IMR-90 (cell line): ENCODE results near the gene GRK5. TPM values are rescaled to one million over a fixed set of nuclear protein-coding genes. Genes with fewer than 3 reads are reported as not detected.

Experiments
- ATAC-seq: fragments of 200-7000 bp; cut with Tn5 transposase; 2 replicates; pipeline ENCODE4 v1.9.1; 2020; ENCODE audit warnings: low read depth, mild to moderate bottlenecking, moderate library complexity
- BruUV-seq: library from RNA; stranded (reverse); fragments of 400-500 nt; replicated peaks from 2 replicates; lab custom pipeline; 2021; lab: Mats Ljungman, UMichigan
- CTCF ChIA-PET: fragments of 300-600 bp; formaldehyde crosslinking; extraction: SDS; loops from one replicate; lab custom pipeline; 2021; ENCODE audit warnings: antibody characterized with exemption; lab: Yijun Ruan, JAX
- POLR2A ChIA-PET: fragments of 300-600 bp; sonication (Branson Sonifier 250); formaldehyde crosslinking; loops from one replicate; lab custom pipeline; 2022; ENCODE audit warnings: antibody characterized with exemption; ENCODE audit not compliant: unreplicated experiment; lab: Charles Lee
- DNase-seq: peaks from one replicate; pipeline ENCODE4 v3.0.0; 2013
- H2AFZ ChIP-seq: replicated peaks from 2 replicates; pipeline ENCODE3; 2013; ENCODE audit warnings: low read length, mild to moderate bottlenecking; ENCODE audit not compliant: poor library complexity
- H2AK5ac ChIP-seq: 2 replicates; pipeline ENCODE4 v1.6.1; 2013; ENCODE audit warnings: low read depth, low read length, inconsistent platforms
- H2AK9ac ChIP-seq: replicated peaks from 2 replicates; pipeline ENCODE3; 2013; ENCODE audit warnings: mild to moderate bottlenecking, low read depth, low read length, moderate library complexity; ENCODE audit not compliant: poor library complexity
- H2BK120ac ChIP-seq: 2 replicates; pipeline ENCODE4 v1.6.1; 2013; ENCODE audit warnings: low read depth, low read length, inconsistent platforms
- H2BK15ac ChIP-seq: 3 replicates; pipeline ENCODE4 v1.6.1; 2013; ENCODE audit warnings: low read depth, low read length, inconsistent platforms
- H2BK20ac ChIP-seq: 2 replicates; pipeline ENCODE4 v1.6.1; 2013; ENCODE audit warnings: low read depth, mild to moderate bottlenecking, inconsistent platforms, low read length, moderate library complexity
- H2BK5ac ChIP-seq: 2 replicates; pipeline ENCODE4 v1.6.1; 2013; ENCODE audit warnings: mild to moderate bottlenecking, low read depth, low read length, inconsistent platforms; ENCODE audit not compliant: poor library complexity, severe bottlenecking
- H3K14ac ChIP-seq: replicated peaks from 2 replicates; pipeline ENCODE4 v1.6.1; 2013; ENCODE audit warnings: low read depth, low read length, inconsistent platforms
- H3K18ac ChIP-seq: 2 replicates; pipeline ENCODE4 v1.6.1; 2013; ENCODE audit warnings: low read depth, low read length, control low read depth
- H3K23ac ChIP-seq: 2 replicates; pipeline ENCODE4 v1.6.1; 2013; ENCODE audit warnings: low read depth, low read length, inconsistent platforms
- H3K27ac ChIP-seq: 2 replicates; pipeline ENCODE4 v1.5.1; 2013; ENCODE audit warnings: mild to moderate bottlenecking, control low read depth, low read length; ENCODE audit not compliant: insufficient read depth
- H3K27me3 ChIP-seq: 2 replicates; pipeline ENCODE4 v1.6.1; 2013; ENCODE audit warnings: low read length; ENCODE audit not compliant: control insufficient read depth, insufficient read depth
- H3K36me3 ChIP-seq: 2 replicates; pipeline ENCODE4 v1.6.1; 2013; ENCODE audit warnings: low read length, mixed read lengths; ENCODE audit not compliant: control insufficient read depth, insufficient read depth
- H3K4ac ChIP-seq: 2 replicates; pipeline ENCODE4 v1.6.1; 2013; ENCODE audit warnings: low read depth, low read length, inconsistent platforms
- H3K4me1 ChIP-seq: 2 replicates; pipeline ENCODE4 v1.6.1; 2013; ENCODE audit warnings: low read length, mixed read lengths; ENCODE audit not compliant: control insufficient read depth, insufficient read depth
- H3K4me2 ChIP-seq: 2 replicates; pipeline ENCODE4 v1.6.1; 2013; ENCODE audit warnings: low read depth, mild to moderate bottlenecking, control low read depth, low read length, moderate library complexity
- H3K4me3 ChIP-seq: 2 replicates; pipeline ENCODE4 v1.5.1; 2013; ENCODE audit warnings: low read depth, mild to moderate bottlenecking, control low read depth, low read length, moderate library complexity; ENCODE audit not compliant: insufficient read depth
- H3K56ac ChIP-seq: 2 replicates; pipeline ENCODE4 v1.6.1; 2013; ENCODE audit warnings: low read length, inconsistent platforms; ENCODE audit not compliant: insufficient read depth; ENCODE audit errors: extremely low read depth
- H3K79me1 ChIP-seq, 2 experiments: 2 replicates each; pipeline ENCODE4 v1.6.1; 2013; ENCODE audit warnings: low read length in 2 of 2, inconsistent platforms in 1 of 2, low read depth in 1 of 2
- H3K9ac ChIP-seq: 2 replicates; pipeline ENCODE4 v1.6.1; 2013; ENCODE audit warnings: low read depth, low read length, control low read depth
- H3K9me1 ChIP-seq: 2 replicates; pipeline ENCODE4 v1.6.1; 2013; ENCODE audit warnings: low read length, inconsistent platforms; ENCODE audit not compliant: insufficient read depth
- H3K9me3 ChIP-seq: 2 replicates; pipeline ENCODE4 v1.6.1; 2013; ENCODE audit warnings: low read length; ENCODE audit not compliant: control insufficient read depth, insufficient read depth
- H4K20me1 ChIP-seq: 2 replicates; pipeline ENCODE4 v1.6.1; 2013; ENCODE audit warnings: low read length, inconsistent platforms; ENCODE audit not compliant: insufficient read depth
- H4K5ac ChIP-seq: 2 replicates; pipeline ENCODE4 v1.6.1; 2013; ENCODE audit warnings: mild to moderate bottlenecking, low read depth, low read length, control low read depth
- H4K8ac ChIP-seq, 2 experiments: 2 replicates each; pipeline ENCODE4 v1.6.1; 2013; ENCODE audit warnings: low read depth in 2 of 2, low read length in 2 of 2, control low read depth in 1 of 2, inconsistent platforms in 1 of 2
- H4K91ac ChIP-seq: 2 replicates; pipeline ENCODE4 v1.6.1; 2013; ENCODE audit warnings: low read depth, low read length, inconsistent platforms; ENCODE audit not compliant: insufficient read depth
- BHLHE40 ChIP-seq: fragments of 150-350 bp; IDR thresholded peaks from 2 replicates; pipeline ENCODE4 v1.6.1; 2016; ENCODE audit warnings: mild to moderate bottlenecking, low read depth, low read length
- CEBPB ChIP-seq: IDR thresholded peaks from 2 replicates; pipeline ENCODE4 v1.6.1; 2012; ENCODE audit warnings: low read depth, low read length, improper control_type of control experiment
- CHD1 ChIP-seq: IDR thresholded peaks from 2 replicates; pipeline ENCODE4 v1.6.1; 2012; ENCODE audit warnings: low read depth, low read length, improper control_type of control experiment
- MAFK ChIP-seq: IDR thresholded peaks from 2 replicates; pipeline ENCODE4 v1.6.1; 2012; ENCODE audit warnings: low read depth, low read length, improper control_type of control experiment
- MAZ ChIP-seq: IDR thresholded peaks from 2 replicates; pipeline ENCODE4 v1.6.1; 2012; ENCODE audit warnings: low read depth, mild to moderate bottlenecking, low read length, improper control_type of control experiment, moderate library complexity, borderline replicate concordance
- MXI1 ChIP-seq: IDR thresholded peaks from 2 replicates; pipeline ENCODE4 v1.6.1; 2012; ENCODE audit warnings: low read depth, mild to moderate bottlenecking, low read length, moderate library complexity, borderline replicate concordance
- NFE2L2 ChIP-seq: fragments of 150-350 bp; IDR thresholded peaks from 2 replicates; pipeline ENCODE4 v1.6.1; 2016; ENCODE audit warnings: low read depth, mild to moderate bottlenecking, low read length
- POLR2A ChIP-seq: IDR thresholded peaks from 2 replicates; pipeline ENCODE4 v1.6.1; 2012; ENCODE audit warnings: mild to moderate bottlenecking, low read depth, low read length
- RAD21 ChIP-seq: IDR thresholded peaks from 2 replicates; pipeline ENCODE4 v1.6.1; 2012; ENCODE audit warnings: low read length, improper control_type of control experiment
- RCOR1 ChIP-seq: IDR thresholded peaks from 2 replicates; pipeline ENCODE4 v1.6.1; 2012; ENCODE audit warnings: mild to moderate bottlenecking, low read length, improper control_type of control experiment; ENCODE audit not compliant: insufficient replicate concordance
- RFX5 ChIP-seq: IDR thresholded peaks from 2 replicates; pipeline ENCODE4 v1.8.0; 2012; ENCODE audit warnings: low read depth, mild to moderate bottlenecking, low read length, moderate library complexity
- SMC3 ChIP-seq: fragments of 150-350 bp; IDR thresholded peaks from 2 replicates; pipeline ENCODE4 v1.6.1; 2016; ENCODE audit warnings: low read depth, mild to moderate bottlenecking, antibody characterized with exemption, low read length, moderate library complexity
- WGBS, 2 experiments: methylation state at CpG; one replicate each; pipeline versions ENCODE4 v1.1.5 to v1.1.7; 2013; ENCODE audit warnings: missing lambda C conversion rate in 2 of 2; ENCODE audit not compliant: insufficient read length in 1 of 2; ENCODE audit errors: extremely low coverage in 2 of 2; 5-methylcytosine and 5-hydroxymethylcytosine counted together
- dilution Hi-C: fragments of 300-500 bp; cut with HindIII; formaldehyde crosslinking; loops from one replicate; pipeline ENCODE4 v1.14.3; 2018; ENCODE audit warnings: low sequenced_read_pairs; ENCODE audit not compliant: unreplicated experiment
- in situ Hi-C: fragments of 300-500 bp; cut with MboI; formaldehyde crosslinking; loops from 3 replicates; pipeline ENCODE4 v1.14.3; 2019; ENCODE audit warnings: low sequenced_read_pairs, inconsistent platforms, mixed read lengths
- intact Hi-C: fragments of 100-400 bp; cut with micrococcal nuclease; formaldehyde crosslinking; loops from 2 replicates; pipeline ENCODE4 v1.10.0; 2022
- polyA plus RNA-seq, 3 experiments: library from polyadenylated mRNA; depleted of rRNA; stranded (reverse); fragments of >200 nt; gene quantifications; 2 replicates each; pipeline ENCODE4 v1.2.3, GENCODE V29; 2012; ENCODE audit warnings: low replicate concordance in 1 of 3
- total RNA-seq: library from RNA; depleted of rRNA; stranded (reverse); fragments of >200 nt; gene quantifications from 2 replicates; pipeline ENCODE4 v1.2.3, GENCODE V29; 2012
- TF ChIP-seq, protein P1 (sequence below): conservative IDR thresholded peaks from 2 replicates; pipeline ENCODE4 v1.5.1; 2012; ENCODE audit warnings: mild to moderate bottlenecking, low read depth, low read length, improper control_type of control experiment
- TF ChIP-seq, protein P2 (sequence below): fragments of 150-350 bp; IDR thresholded peaks from 2 replicates; pipeline ENCODE4 v1.6.1; 2017; ENCODE audit warnings: mild to moderate bottlenecking, antibody characterized with exemption, low read length, low read depth
- TF ChIP-seq, protein P3 (sequence below): fragments of 150-350 bp; IDR thresholded peaks from 2 replicates; pipeline ENCODE4 v1.6.1; 2016; ENCODE audit warnings: low read depth, mild to moderate bottlenecking, low read length, moderate library complexity, borderline replicate concordance

GRK5 gene
- total and polyA plus RNA-seq, 2 of the 4 experiments (the other 2 are of a cell fraction): 12.9 to 16.3 TPM

DNA sequence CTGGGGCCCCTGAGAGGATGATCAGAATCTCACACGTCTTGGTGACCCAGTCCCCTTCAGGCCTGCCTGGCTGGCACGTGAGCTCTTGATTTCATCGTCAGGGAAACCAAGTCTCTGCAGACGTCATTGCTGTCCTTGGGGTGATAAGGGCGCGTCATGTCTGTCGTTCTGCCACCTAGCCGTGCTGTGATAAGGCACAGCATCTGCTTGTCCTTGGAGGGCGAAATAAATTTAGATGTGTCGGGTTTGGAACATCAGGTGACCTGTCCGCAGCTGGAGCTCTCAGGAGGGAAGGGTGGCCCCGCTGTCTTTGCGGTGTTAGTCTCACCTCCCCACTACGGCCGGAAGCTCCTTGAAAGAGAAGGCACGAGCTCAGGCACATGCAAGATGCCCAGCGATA is 129.2 kb downstream of the GRK5 start:
- H3K9me3 ChIP-seq: no peaks in the 10 kb centered on the region
- peaks cover 42% of the 10 kb centered on the region for H3K36me3 ChIP-seq
- peaks cover 40 to 80% of the 10 kb centered on the region in 2 experiments for H3K79me1 ChIP-seq
- H2BK20ac ChIP-seq: no peak overlapping the region; the same call in 1 of the 2 replicates
- peaks cover 34% of the 10 kb centered on the region for H3K4me1 ChIP-seq
- H3K14ac ChIP-seq: no peak overlapping the region; the same call in 1 of the 2 replicates
- DNase-seq (no peak), ATAC-seq (no peak)
- TF ChIP-seq CEBPB (no peak), MAFK (no peak), NFE2L2 (no peak), MXI1 (no peak), CHD1 (no peak), RAD21 (no peak), RFX5 (no peak), MAZ (no peak), BHLHE40 (no peak), SMC3 (no peak), POLR2A (no peak), RCOR1 (no peak)
- TF ChIP-seq, protein P1, sequence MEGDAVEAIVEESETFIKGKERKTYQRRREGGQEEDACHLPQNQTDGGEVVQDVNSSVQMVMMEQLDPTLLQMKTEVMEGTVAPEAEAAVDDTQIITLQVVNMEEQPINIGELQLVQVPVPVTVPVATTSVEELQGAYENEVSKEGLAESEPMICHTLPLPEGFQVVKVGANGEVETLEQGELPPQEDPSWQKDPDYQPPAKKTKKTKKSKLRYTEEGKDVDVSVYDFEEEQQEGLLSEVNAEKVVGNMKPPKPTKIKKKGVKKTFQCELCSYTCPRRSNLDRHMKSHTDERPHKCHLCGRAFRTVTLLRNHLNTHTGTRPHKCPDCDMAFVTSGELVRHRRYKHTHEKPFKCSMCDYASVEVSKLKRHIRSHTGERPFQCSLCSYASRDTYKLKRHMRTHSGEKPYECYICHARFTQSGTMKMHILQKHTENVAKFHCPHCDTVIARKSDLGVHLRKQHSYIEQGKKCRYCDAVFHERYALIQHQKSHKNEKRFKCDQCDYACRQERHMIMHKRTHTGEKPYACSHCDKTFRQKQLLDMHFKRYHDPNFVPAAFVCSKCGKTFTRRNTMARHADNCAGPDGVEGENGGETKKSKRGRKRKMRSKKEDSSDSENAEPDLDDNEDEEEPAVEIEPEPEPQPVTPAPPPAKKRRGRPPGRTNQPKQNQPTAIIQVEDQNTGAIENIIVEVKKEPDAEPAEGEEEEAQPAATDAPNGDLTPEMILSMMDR: no peak
- TF ChIP-seq, protein P2, sequence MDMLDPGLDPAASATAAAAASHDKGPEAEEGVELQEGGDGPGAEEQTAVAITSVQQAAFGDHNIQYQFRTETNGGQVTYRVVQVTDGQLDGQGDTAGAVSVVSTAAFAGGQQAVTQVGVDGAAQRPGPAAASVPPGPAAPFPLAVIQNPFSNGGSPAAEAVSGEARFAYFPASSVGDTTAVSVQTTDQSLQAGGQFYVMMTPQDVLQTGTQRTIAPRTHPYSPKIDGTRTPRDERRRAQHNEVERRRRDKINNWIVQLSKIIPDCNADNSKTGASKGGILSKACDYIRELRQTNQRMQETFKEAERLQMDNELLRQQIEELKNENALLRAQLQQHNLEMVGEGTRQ: no peak
- TF ChIP-seq, protein P3, sequence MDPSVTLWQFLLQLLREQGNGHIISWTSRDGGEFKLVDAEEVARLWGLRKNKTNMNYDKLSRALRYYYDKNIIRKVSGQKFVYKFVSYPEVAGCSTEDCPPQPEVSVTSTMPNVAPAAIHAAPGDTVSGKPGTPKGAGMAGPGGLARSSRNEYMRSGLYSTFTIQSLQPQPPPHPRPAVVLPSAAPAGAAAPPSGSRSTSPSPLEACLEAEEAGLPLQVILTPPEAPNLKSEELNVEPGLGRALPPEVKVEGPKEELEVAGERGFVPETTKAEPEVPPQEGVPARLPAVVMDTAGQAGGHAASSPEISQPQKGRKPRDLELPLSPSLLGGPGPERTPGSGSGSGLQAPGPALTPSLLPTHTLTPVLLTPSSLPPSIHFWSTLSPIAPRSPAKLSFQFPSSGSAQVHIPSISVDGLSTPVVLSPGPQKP: no peak
- H3K27ac ChIP-seq: peak overlapping the region; percentile 23
- H2AK5ac ChIP-seq: peak overlapping the region; percentile 70
- dilution Hi-C loops (no loop called here), in situ Hi-C loops (no loop called here), intact Hi-C loops (loop anchor here (5.0 kb wide), 1 partner anchor 76 kb away; no protein-coding TSS in a partner anchor)
- no peak overlapping the region for H2BK15ac ChIP-seq
- 92% methylated on average over 4 of the region's 17 CpGs; no CpG with 5 or more reads in 1 of the 2 experiments for WGBS, 2 experiments
- H2BK5ac ChIP-seq: no peak overlapping the region
- H3K56ac ChIP-seq: no peak overlapping the region
- H3K9ac ChIP-seq: no peak overlapping the region
- no peaks in the 10 kb centered on the region for H3K27me3 ChIP-seq
- BruUV-seq: no TSS peak
- H2AFZ ChIP-seq: no peak overlapping the region
- peaks cover 55% of the 10 kb centered on the region for H4K20me1 ChIP-seq
- 0 out of 2 replicates have a peak overlapping the region, but pooled peaks have one; percentile 19 for H4K5ac ChIP-seq
- H2AK9ac ChIP-seq: no peak overlapping the region
- ChIA-PET POLR2A (no interaction called here), CTCF (no interaction called here)
- no peak overlapping the region for H3K18ac ChIP-seq
- H3K4me3 ChIP-seq: no peak overlapping the region
- H4K91ac ChIP-seq: peak overlapping the region; percentile 19; the same call in 1 of the 2 replicates
- H3K23ac ChIP-seq: no peak overlapping the region
- no peak overlapping the region; the same call in 1 of the 2 replicates for H2BK120ac ChIP-seq
- H4K8ac ChIP-seq: peak overlapping the region in 1 of 2 experiments; percentile 1; a peak in 2 of 4 replicates
- peak overlapping the region; percentile 19; the same call in 1 of the 2 replicates for H3K4ac ChIP-seq
- H3K4me2 ChIP-seq: no peak overlapping the region
- H3K9me1 ChIP-seq: peaks cover 31% of the 10 kb centered on the region
